ENCODE results near the gene PSTPIP1. TPM values are rescaled to one million over a fixed set of nuclear protein-coding genes. Genes with fewer than 3 reads are reported as not detected.
A peak's percentile ranks its signal among the peaks of the same experiment; 100 is the strongest.

Gene PSTPIP1
- total RNA-seq, 1 donor from 2014 or later: 42.7 TPM

GRCh38 chr15:77057685-77058084 lies 62.8 kb downstream of the PSTPIP1 start:
- intact Hi-C loops (cut with micrococcal nuclease): no loop called here
- Mint-ChIP-seq H3K4me1 (peaks cover 80% of the 10 kb centered on the region), H3K9me3 (no peaks in the 10 kb centered on the region), H3K36me3 (ENCODE audit: low read depth) (peaks cover 46% of the 10 kb centered on the region), H3K27ac (no peak overlapping the region), H3K27me3 (no peaks in the 10 kb centered on the region), H3K4me3 (no peak overlapping the region)
- POLR2A ChIA-PET: interaction anchor here (1.1 kb wide), 1 partner anchor 12 kb away, joined by 3 read pairs; no protein-coding TSS in a partner anchor
- TF ChIP-seq CTCF (IDR thresholded peaks at IDR 0.05): no peak
- CTCF ChIA-PET: no interaction called here
- no peak for DNase-seq
- no peak for ATAC-seq (ENCODE audit: low read depth)

- ATAC-seq (ENCODE audit: low read depth): no peak
- ChIA-PET POLR2A (interaction anchor here (1.1 kb wide), 1 partner anchor 13 kb away, joined by 3 read pairs; no protein-coding TSS in a partner anchor), CTCF (interaction anchor here (1.5 kb wide), 1 partner anchor 23 kb away, joined by 3 read pairs; no protein-coding TSS in a partner anchor)
- Mint-ChIP-seq H3K4me1 (peaks cover 85% of the 10 kb centered on the region), H3K27me3 (no peaks in the 10 kb centered on the region), H3K27ac (no peak overlapping the region), H3K9me3 (no peaks in the 10 kb centered on the region), H3K4me3 (no peak overlapping the region), H3K36me3 (ENCODE audit: low read depth) (peaks cover 45% of the 10 kb centered on the region)
- DNase-seq: no peak
- TF ChIP-seq CTCF (IDR thresholded peaks at IDR 0.05): no peak
- intact Hi-C loops (cut with micrococcal nuclease): no loop called here
Measured at GRCh38 chr15:77058468-77058867, 63.5 kb downstream of the PSTPIP1 start.

GRCh38 chr15:77059786-77060361 lies 64.9 kb downstream of the PSTPIP1 start:
- peak overlapping the region; percentile 73 for H3K27ac Mint-ChIP-seq
- no peak for DNase-seq
- no peak for TF ChIP-seq CTCF (IDR thresholded peaks at IDR 0.05)

GRCh38 chr15:77060546-77060945 lies 65.6 kb downstream of the PSTPIP1 start:
- H3K9me3 Mint-ChIP-seq: no peaks in the 10 kb centered on the region
- no peak for DNase-seq
- TF ChIP-seq CTCF (IDR thresholded peaks at IDR 0.05): no peak
- ChIA-PET CTCF (interaction anchor here (1.1 kb wide), 1 partner anchor 482 kb away, joined by 4 read pairs; no protein-coding TSS in a partner anchor), POLR2A (interaction anchor here (0.7 to 2.6 kb wide), 3 partner anchors 9 to 161 kb away, joined by 3 to 9 read pairs (median 5); partner anchors contain the start of gene TSPAN3)
- no peak overlapping the region for H3K27ac Mint-ChIP-seq
- intact Hi-C loops (cut with micrococcal nuclease): loop anchor here (10.0 kb wide), 1 partner anchor 746 kb away; the partner anchor contains the start of gene ETFA
- H3K36me3 Mint-ChIP-seq (ENCODE audit: low read depth): peaks cover 29% of the 10 kb centered on the region
- peaks cover 85% of the 10 kb centered on the region for H3K4me1 Mint-ChIP-seq
- no peaks in the 10 kb centered on the region for H3K27me3 Mint-ChIP-seq
- ATAC-seq (ENCODE audit: low read depth): no peak
- H3K4me3 Mint-ChIP-seq: no peak overlapping the region

More at GRCh38 chr15:77059786-77060361, 64.9 kb downstream of the PSTPIP1 start:
- intact Hi-C loops (cut with micrococcal nuclease): loop anchor here (10.0 kb wide), 1 partner anchor 745 kb away; the partner anchor contains the start of gene ETFA
- H3K4me1 Mint-ChIP-seq: peaks cover 87% of the 10 kb centered on the region
- peak overlapping the region; percentile 55 for H3K4me3 Mint-ChIP-seq
- CTCF ChIA-PET: interaction anchor here (0.7 to 1.5 kb wide), 3 partner anchors 25 to 552 kb away, joined by 3 to 4 read pairs (median 3); no protein-coding TSS in a partner anchor
- no peaks in the 10 kb centered on the region for H3K27me3 Mint-ChIP-seq
- peaks cover 33% of the 10 kb centered on the region for H3K36me3 Mint-ChIP-seq (ENCODE audit: low read depth)
- H3K9me3 Mint-ChIP-seq: no peaks in the 10 kb centered on the region
- POLR2A ChIA-PET: interaction anchor here (0.7 to 2.6 kb wide), 4 partner anchors 10 to 449 kb away, joined by 3 to 9 read pairs (median 4); partner anchors contain the start of gene TSPAN3
- peak; percentile 50 for ATAC-seq (ENCODE audit: low read depth)

- H3K4me1 Mint-ChIP-seq: peaks cover 86% of the 10 kb centered on the region
- ChIA-PET CTCF (interaction anchor here (0.9 kb wide), 1 partner anchor 9 kb away, joined by 3 read pairs; no protein-coding TSS in a partner anchor), POLR2A (no interaction called here)
- ATAC-seq (ENCODE audit: low read depth) (no peak), DNase-seq (no peak)
- peaks cover 18% of the 10 kb centered on the region for H3K36me3 Mint-ChIP-seq (ENCODE audit: low read depth)
- no peak for TF ChIP-seq CTCF (IDR thresholded peaks at IDR 0.05)
- no peaks in the 10 kb centered on the region for H3K27me3 Mint-ChIP-seq
- no peaks in the 10 kb centered on the region for H3K9me3 Mint-ChIP-seq
- intact Hi-C loops (cut with micrococcal nuclease): loop anchor here (10.0 kb wide), 1 partner anchor 748 kb away; the partner anchor contains the start of gene ETFA
- H3K4me3 Mint-ChIP-seq: no peak overlapping the region
- peak overlapping the region; percentile 16 for H3K27ac Mint-ChIP-seq
Measured at GRCh38 chr15:77063249-77063648, 68.3 kb downstream of the PSTPIP1 start.
